OCI-LY3 (cell line): ENCODE data around the gene ALDOA.
A peak's percentile ranks its signal among the peaks of the same experiment; 100 is the strongest.

ENCODE experiments used
- H2AFZ ChIP-seq: fragments of 200-600, 300-600 bp; shearing (Covaris generic); 2 replicates; pipeline ENCODE4 v1.6.0; 2014; ENCODE audit warnings: antibody characterized with exemption, low read depth, low read length
- H3K27ac ChIP-seq: fragments of 200-600, 300-600 bp; sonication (generic); 2 replicates; pipeline ENCODE4 v1.5.1; 2014; ENCODE audit warnings: mild to moderate bottlenecking, low read length, moderate library complexity, mixed read lengths
- H3K27me3 ChIP-seq: fragments of 200-600, 300-600 bp; sonication (generic); 2 replicates; pipeline ENCODE4 v1.6.1; 2014; ENCODE audit warnings: low read depth, low read length, mixed read lengths
- H3K36me3 ChIP-seq: fragments of 200-600, 300-600 bp; sonication (generic); replicated peaks from 2 replicates; pipeline ENCODE3; 2014; ENCODE audit warnings: low read depth, low read length, mixed read lengths
- H3K4me1 ChIP-seq: fragments of 300-600, 200-600 bp; sonication (generic); 2 replicates; pipeline ENCODE4 v1.6.1; 2014; ENCODE audit warnings: low read length, mixed read lengths
- H3K4me2 ChIP-seq: fragments of 200-600, 300-600 bp; sonication (generic); 2 replicates; pipeline ENCODE4 v1.6.1; 2014; ENCODE audit warnings: low read length, mixed read lengths
- H3K4me3 ChIP-seq: fragments of 300-600, 200-600 bp; sonication (generic); 2 replicates; pipeline ENCODE4 v1.5.1; 2014; ENCODE audit warnings: antibody characterized with exemption, mild to moderate bottlenecking, low read length, moderate library complexity
- H3K79me2 ChIP-seq: fragments of 300-600, 200-600 bp; shearing (Covaris generic); 2 replicates; pipeline ENCODE4 v1.6.1; 2014; ENCODE audit warnings: mild to moderate bottlenecking, low read length, mixed read lengths
- H3K9ac ChIP-seq: fragments of 300-600, 200-600 bp; shearing (Covaris generic); 2 replicates; pipeline ENCODE4 v1.6.0; 2014; ENCODE audit warnings: mild to moderate bottlenecking, low read length, moderate library complexity
- H3K9me3 ChIP-seq: fragments of 200-600, 300-600 bp; shearing (Covaris generic); 2 replicates; pipeline ENCODE4 v1.6.1; 2014; ENCODE audit warnings: low read length, mixed read lengths; ENCODE audit not compliant: insufficient read depth
- H4K20me1 ChIP-seq: fragments of 200-600, 300-600 bp; sonication (generic); 2 replicates; pipeline ENCODE4 v1.6.1; 2016; ENCODE audit warnings: low read length, mixed read lengths; ENCODE audit not compliant: insufficient read depth
- CTCF ChIP-seq: fragments of 200-600, 300-600 bp; sonication (generic); IDR thresholded peaks from 2 replicates; pipeline ENCODE4 v1.5.1; 2014; ENCODE audit warnings: antibody characterized with exemption, low read length, low read depth
- EZH2phosphoT487 ChIP-seq: fragments of 200-600 bp; shearing (Covaris generic); IDR thresholded peaks from 2 replicates; pipeline ENCODE4 v1.6.1; 2018; ENCODE audit warnings: antibody characterized with exemption, mixed run types, low read depth

The ALDOA gene

GRCh38 chr16:30053376-30054015 is 12.1 kb upstream of the ALDOA start:
- H3K4me2 ChIP-seq, result peak overlapping the region; percentile 99
- H3K27me3 ChIP-seq, result no peaks in the 10 kb centered on the region
- no peak for TF ChIP-seq EZH2phosphoT487
- no peak for TF ChIP-seq CTCF
- peak overlapping the region; percentile 82 for H3K4me3 ChIP-seq
- no peaks in the 10 kb centered on the region for H3K36me3 ChIP-seq
- no peak overlapping the region for H3K27ac ChIP-seq
- peaks cover 5% of the 10 kb centered on the region for H3K4me1 ChIP-seq
- peak overlapping the region; percentile 55 for H2AFZ ChIP-seq
- H3K9me3 ChIP-seq, result no peaks in the 10 kb centered on the region
- H4K20me1 ChIP-seq, result no peaks in the 10 kb centered on the region
- no peaks in the 10 kb centered on the region for H3K79me2 ChIP-seq
- peak overlapping the region; percentile 79 for H3K9ac ChIP-seq

GRCh38 chr16:30054451-30054850 is 11.1 kb upstream of the ALDOA start:
- Histone ChIP-seq H3K9ac (no peak overlapping the region), H3K27me3 (no peaks in the 10 kb centered on the region), H3K9me3 (no peaks in the 10 kb centered on the region), H4K20me1 (no peaks in the 10 kb centered on the region), H3K79me2 (no peaks in the 10 kb centered on the region), H3K4me3 (no peak overlapping the region), H3K4me2 (no peak overlapping the region), H3K36me3 (no peaks in the 10 kb centered on the region), H3K4me1 (peaks cover 5% of the 10 kb centered on the region), H2AFZ (no peak overlapping the region), H3K27ac (no peak overlapping the region)
- no peak for TF ChIP-seq CTCF
- no peak for TF ChIP-seq EZH2phosphoT487

GRCh38 chr16:30054959-30055553 is 10.5 kb upstream of the ALDOA start:
- Histone ChIP-seq H3K9ac (no peak overlapping the region), H3K9me3 (no peaks in the 10 kb centered on the region), H3K4me2 (no peak overlapping the region), H3K36me3 (no peaks in the 10 kb centered on the region), H3K27me3 (no peaks in the 10 kb centered on the region), H3K4me3 (no peak overlapping the region), H2AFZ (no peak overlapping the region), H3K79me2 (no peaks in the 10 kb centered on the region), H3K27ac (no peak overlapping the region), H3K4me1 (peaks cover 5% of the 10 kb centered on the region), H4K20me1 (no peaks in the 10 kb centered on the region)
- TF ChIP-seq EZH2phosphoT487 (no peak), CTCF (peak; percentile 65)

GRCh38 chr16:30060346-30060745 is 5.2 kb upstream of the ALDOA start:
- Histone ChIP-seq H3K79me2 (peaks cover 18% of the 10 kb centered on the region), H3K27me3 (no peaks in the 10 kb centered on the region), H3K4me2 (no peak overlapping the region), H3K36me3 (no peaks in the 10 kb centered on the region), H2AFZ (no peak overlapping the region), H3K4me3 (no peak overlapping the region), H3K9me3 (no peaks in the 10 kb centered on the region), H3K9ac (no peak overlapping the region), H3K4me1 (peaks cover 8% of the 10 kb centered on the region), H4K20me1 (no peaks in the 10 kb centered on the region), H3K27ac (no peak overlapping the region)
- TF ChIP-seq CTCF, result no peak
- TF ChIP-seq EZH2phosphoT487, result no peak
